MG63 (cell line): ENCODE data around the gene SCN10A. TPM values are rescaled to one million over a fixed set of nuclear protein-coding genes. Genes with fewer than 3 reads are reported as not detected.

Source experiments
- DNase-seq: peaks from one replicate; pipeline ENCODE4 v3.0.0-alpha.2; 2020
- H3K27me3 ChIP-seq: fragments of 250-450 bp; sonication (Bioruptor Pico); 2 replicates; pipeline ENCODE4 v1.5.1; 2020; ENCODE audit warnings: mild to moderate bottlenecking, moderate library complexity
- H3K36me3 ChIP-seq: fragments of 250-450 bp; sonication (Bioruptor Pico); 2 replicates; pipeline ENCODE4 v1.5.1; 2020; ENCODE audit warnings: mild to moderate bottlenecking, moderate library complexity
- H3K4me3 ChIP-seq: fragments of 250-450 bp; sonication (Bioruptor Pico); 2 replicates; pipeline ENCODE4 v1.5.1; 2020; ENCODE audit warnings: mild to moderate bottlenecking, moderate library complexity
- H3K9me3 ChIP-seq: fragments of 250-450 bp; sonication (Bioruptor Pico); 2 replicates; pipeline ENCODE4 v1.5.1; 2020; ENCODE audit warnings: mild to moderate bottlenecking, moderate library complexity
- total RNA-seq: library from RNA; depleted of rRNA; stranded (reverse); fragments of >200 nt; shearing (Covaris generic); gene quantifications from 2 replicates; pipeline ENCODE4 v1.2.3, GENCODE V29; 2014; ENCODE audit warnings: low replicate concordance

Gene SCN10A
- total RNA-seq, 1 experiment from 2014 or later = not detected

DNA sequence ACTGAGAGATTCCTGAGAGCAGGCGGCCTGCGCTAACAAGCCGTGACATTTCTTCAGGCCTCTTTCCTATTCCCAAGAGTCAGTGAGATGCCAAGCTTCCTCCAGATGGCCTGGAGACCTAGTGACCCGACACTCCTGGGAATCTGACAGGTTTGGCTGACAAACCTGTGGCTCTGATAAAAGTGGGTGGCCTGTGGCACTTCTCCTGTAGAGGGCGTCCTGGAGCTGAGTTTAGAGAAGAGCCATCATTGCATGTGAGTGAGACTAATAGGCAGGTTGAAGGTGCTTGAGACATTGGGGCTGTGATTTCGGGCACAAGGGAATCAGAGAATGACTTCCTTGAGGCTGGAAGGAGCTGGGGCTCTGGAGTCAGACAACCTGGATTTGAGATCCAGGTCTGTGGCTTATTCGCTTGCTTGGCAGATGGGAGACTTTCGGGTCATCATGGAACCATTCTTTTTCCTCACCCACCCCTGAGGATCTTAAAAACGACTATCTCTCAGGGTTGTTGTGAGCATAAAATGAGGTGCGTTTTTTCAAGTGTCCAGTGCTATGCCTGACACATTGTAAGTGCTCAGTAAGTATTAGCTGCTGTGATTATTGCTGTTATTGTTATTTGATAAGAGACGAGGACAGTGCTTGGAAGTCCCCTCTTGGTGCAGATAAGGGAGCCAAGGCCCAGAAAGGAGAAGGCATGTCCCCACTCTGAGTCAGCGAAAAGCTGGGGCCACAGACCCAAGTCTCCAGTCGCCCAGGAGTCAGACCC, 77.2 kb downstream of the SCN10A start:
- peak; percentile 9 for DNase-seq
- Histone ChIP-seq H3K4me3 (no peak overlapping the region), H3K9me3 (no peaks in the 10 kb centered on the region), H3K27me3 (no peaks in the 10 kb centered on the region), H3K36me3 (no peaks in the 10 kb centered on the region)

DNA sequence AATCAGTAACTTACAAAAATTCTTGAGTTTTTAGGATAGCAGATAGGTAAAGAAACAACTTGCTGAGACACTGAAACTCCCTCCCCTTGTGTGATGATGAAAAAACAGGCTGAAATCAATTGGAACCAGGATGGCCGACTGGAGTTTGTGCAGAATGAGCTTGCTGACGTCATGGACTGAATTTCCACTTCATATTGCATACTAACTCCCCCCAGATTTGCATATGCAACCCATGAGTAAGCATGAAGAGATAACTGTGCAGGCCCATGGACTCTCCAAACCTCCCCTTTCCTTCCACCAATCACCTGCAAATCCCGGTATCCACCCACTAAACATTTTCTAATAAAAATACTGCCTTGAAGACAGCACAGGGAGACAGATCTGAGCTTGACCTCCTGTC, 84.5 kb downstream of the SCN10A start:
- no peak for DNase-seq
- Histone ChIP-seq H3K4me3 (no peak overlapping the region), H3K27me3 (no peaks in the 10 kb centered on the region), H3K9me3 (no peaks in the 10 kb centered on the region), H3K36me3 (no peaks in the 10 kb centered on the region)

DNA sequence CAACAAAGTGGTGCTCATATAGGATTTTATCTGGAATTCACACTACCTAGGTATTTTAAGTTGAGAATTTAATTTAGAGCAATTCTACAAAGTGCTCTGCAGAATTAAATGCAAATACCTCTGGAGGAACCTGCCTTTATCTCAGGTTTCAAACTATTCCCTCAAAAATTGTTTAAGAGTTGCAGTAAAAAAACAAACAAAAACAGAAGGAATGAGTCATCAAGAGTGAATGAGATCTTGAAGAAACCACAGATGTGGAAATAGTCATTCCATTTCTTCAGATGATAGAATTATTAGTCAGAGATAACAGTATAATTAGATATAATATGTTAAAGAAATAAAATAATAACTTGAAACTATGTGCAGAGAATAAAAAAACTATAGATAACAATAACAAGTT, 85.7 kb downstream of the SCN10A start:
- Histone ChIP-seq H3K9me3 (no peaks in the 10 kb centered on the region), H3K36me3 (no peaks in the 10 kb centered on the region), H3K27me3 (no peaks in the 10 kb centered on the region), H3K4me3 (no peak overlapping the region)
- DNase-seq = no peak

DNA sequence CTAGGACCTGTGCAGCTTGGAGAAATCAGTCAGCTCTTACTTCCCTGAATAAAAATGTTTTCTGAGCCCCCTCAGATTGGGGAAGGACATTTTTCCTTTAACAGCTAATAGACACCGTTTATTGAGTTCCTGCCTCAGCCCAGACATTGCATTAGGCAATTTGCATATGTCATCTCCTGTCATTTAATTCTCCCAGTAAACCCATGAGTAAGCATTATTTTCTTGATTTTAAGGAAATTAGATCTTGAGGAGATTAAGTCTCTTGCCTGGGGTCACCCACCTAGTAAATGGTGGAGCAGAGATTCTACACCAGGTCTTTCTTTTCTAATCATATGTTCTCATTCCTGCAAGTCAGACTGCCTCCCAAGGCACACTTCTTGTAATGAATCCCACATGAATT, 88.0 kb downstream of the SCN10A start:
- Histone ChIP-seq H3K9me3 (no peaks in the 10 kb centered on the region), H3K4me3 (no peak overlapping the region), H3K36me3 (no peaks in the 10 kb centered on the region), H3K27me3 (no peaks in the 10 kb centered on the region)
- DNase-seq = no peak

DNA sequence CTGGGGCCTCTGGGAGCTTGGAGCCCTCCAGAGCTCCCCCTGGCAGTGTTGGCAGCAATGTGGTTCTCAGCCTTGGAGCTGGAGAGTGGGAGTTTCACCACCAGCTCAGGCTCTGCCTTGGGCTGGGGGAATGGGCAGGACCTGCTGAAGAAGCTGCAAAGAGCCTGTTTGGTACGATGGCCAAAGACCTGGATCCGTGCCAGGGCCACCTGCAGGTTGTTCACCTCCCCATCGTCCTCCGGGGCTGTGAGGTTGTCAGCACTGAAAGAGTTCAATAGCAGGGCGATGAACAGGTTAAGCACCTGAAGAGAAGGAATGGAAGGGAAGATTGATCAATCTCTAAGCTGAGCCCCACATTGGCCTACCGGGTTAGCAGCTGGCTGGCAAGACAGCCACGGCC, 89.3 kb downstream of the SCN10A start:
- Histone ChIP-seq H3K36me3 (no peaks in the 10 kb centered on the region), H3K27me3 (no peaks in the 10 kb centered on the region), H3K9me3 (no peaks in the 10 kb centered on the region), H3K4me3 (no peak overlapping the region)
- DNase-seq = no peak

DNA sequence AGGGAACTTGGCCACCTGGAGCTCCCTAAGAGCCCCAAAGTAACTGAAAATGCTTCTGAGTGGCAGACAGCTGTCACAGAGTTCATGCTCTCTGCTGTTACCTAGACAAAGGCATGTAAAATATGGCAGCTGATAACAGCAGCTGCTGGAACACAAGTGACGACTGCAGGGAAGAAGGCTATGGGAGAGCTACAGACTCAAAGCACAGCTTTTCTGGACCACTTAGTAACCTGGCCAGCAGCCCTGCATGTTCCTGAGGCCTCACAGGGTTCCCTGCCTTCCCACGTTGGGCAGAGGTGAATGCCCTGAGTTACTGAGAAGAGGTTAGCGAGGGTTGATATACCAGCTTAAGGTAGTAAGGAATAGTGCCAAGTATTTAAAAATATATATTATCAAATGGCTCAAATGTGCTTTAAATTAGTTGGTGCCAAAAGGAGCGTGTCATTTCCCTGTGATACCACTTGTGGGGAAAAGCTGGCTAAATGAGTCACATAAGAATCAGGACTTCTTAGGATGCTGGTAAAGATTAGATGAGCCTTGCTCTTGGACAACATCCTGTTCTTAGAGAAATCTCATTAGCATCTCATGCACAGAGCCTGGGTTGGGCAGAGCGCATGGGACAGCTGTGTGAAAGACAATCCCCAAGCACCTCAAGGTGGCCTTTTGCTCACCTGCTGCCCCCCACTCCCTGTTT, 90.1 kb downstream of the SCN10A start:
- H3K27me3 ChIP-seq = no peaks in the 10 kb centered on the region
- H3K36me3 ChIP-seq = no peaks in the 10 kb centered on the region
- DNase-seq = no peak

DNA sequence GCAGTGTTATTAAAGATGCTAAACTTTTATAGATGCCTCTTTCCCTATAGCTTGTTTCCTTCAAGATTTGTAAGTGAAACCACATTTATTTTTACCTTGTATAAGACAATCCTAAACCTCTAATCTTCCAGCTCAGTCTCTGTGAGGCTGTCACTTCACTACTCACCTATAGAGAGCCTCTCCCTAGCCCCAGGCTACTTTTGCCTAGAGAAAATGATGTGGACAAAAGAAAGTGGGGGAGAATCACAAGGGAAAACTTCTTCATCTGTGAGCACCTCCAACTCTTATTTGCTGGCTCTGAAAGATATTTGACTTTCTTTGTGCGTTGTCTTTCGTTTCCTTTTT, 91.7 kb downstream of the SCN10A start:
- H3K9me3 ChIP-seq = no peaks in the 10 kb centered on the region
- no peak for DNase-seq
- no peaks in the 10 kb centered on the region for H3K36me3 ChIP-seq
- H3K4me3 ChIP-seq = no peak overlapping the region
- no peaks in the 10 kb centered on the region for H3K27me3 ChIP-seq

More for the DNA sequence above, 90.1 kb downstream of the SCN10A start:
- no peaks in the 10 kb centered on the region for H3K9me3 ChIP-seq
- H3K4me3 ChIP-seq = no peak overlapping the region

DNA sequence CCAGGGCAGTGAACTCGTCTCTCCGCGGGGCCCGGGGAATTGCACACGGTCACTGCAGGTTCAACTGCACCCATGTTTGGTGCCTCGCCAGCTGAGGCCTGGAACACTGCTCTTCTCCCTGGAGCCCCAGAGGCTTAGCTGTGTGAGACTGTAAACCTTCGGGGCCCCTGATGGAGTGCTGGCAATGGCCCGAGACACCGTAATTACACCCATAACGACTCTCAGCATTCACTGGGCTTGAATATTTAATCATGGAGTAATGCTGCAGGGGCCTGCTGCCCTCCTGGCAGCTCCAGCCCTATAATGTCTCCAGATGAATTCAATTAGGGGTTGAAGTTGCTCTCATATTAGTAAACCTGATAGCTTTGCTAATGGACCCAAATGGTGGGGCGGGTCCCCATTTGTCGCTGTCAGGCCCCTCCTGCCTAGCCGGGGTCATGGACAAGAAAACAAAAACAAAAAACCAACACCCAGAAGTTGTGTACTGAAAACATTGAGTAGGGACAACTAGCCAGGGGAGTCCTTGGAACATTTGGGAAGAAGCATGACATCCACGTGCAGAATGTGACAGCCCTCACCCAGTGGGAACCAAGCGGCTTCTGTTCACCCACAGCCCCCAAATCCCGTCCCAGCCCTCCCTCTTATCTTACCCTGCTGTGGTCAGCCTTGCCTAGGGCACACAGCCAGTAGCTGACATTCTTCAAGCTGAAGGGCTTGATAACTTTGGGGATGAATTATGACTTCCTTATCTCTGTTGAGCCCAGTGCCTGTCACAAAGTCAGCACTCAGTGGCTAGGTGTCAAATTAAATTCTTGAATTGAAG, 92.2 kb downstream of the SCN10A start:
- no peaks in the 10 kb centered on the region for H3K36me3 ChIP-seq
- H3K27me3 ChIP-seq = no peaks in the 10 kb centered on the region
- H3K9me3 ChIP-seq = no peaks in the 10 kb centered on the region
- no peak for DNase-seq
- no peak overlapping the region for H3K4me3 ChIP-seq

DNA sequence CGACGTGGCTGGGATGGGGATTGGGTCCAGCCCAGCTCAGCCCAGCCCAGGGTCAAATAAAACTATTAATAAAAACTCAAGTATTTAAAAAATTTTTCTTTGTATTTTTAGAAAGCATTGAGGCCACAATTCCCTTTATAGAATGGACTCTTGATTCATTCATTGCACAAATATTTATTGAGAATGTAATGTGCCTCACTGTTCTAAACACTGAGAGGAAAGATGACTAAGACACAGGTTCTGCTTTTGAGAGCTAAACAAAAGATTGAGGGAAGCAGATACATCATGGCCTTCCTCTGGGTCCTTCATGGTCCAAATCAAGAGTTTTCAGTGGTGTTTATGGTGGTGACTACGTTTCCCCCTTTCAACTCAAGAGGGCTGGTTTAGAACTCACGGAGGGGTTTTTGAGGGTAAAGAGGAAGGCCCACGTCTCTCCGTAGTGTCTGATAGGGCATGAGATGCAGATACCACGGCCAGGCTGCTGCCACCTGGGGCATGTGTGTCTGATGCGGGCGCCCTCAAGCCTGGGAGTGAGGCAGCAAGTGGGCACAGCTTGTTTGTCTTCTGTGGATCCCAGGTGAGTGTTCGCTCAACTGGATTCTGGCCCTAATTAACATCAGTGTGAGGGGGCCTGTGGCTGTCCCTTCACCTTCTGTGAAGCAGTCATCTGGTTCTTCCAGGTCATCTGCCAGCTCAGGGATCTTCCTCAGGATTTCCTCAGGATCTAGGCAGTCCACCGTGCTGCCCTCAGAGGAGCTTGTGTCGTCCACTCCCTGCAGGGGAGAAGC, 93.0 kb downstream of the SCN10A start:
- no peaks in the 10 kb centered on the region for H3K9me3 ChIP-seq

DNA sequence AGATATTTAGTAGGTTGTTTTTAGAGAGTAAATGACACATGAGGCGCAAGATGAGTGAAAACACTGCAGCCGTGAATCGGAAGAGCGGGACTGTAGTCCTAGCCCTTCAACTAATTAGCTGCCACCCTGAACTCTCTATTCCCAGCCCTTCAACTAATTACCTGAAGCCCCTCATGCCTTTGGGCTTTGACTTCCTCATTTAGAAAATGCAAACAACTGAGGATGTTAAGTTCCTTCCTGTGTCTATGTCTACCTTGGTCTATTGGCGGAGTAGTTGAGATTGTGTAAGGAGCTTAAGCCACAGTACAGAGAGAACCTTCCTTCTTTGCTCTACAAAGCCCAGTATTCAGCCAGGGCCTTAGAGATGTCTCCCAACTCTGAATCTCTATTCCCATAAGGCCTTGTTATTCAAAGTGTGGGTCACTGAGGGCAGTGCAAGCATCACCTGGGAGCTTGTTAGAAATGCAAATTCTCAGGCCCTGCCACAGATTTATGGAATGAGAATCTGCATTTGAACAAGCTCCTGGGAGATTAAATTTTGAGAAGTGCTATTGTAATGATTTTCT, 94.7 kb downstream of the SCN10A start:
- Histone ChIP-seq H3K36me3 (no peaks in the 10 kb centered on the region), H3K4me3 (no peak overlapping the region), H3K27me3 (no peaks in the 10 kb centered on the region), H3K9me3 (no peaks in the 10 kb centered on the region)
- no peak for DNase-seq

More for the DNA sequence above, 93.0 kb downstream of the SCN10A start:
- DNase-seq = no peak
- no peaks in the 10 kb centered on the region for H3K36me3 ChIP-seq
- H3K4me3 ChIP-seq = no peak overlapping the region
- no peaks in the 10 kb centered on the region for H3K27me3 ChIP-seq

DNA sequence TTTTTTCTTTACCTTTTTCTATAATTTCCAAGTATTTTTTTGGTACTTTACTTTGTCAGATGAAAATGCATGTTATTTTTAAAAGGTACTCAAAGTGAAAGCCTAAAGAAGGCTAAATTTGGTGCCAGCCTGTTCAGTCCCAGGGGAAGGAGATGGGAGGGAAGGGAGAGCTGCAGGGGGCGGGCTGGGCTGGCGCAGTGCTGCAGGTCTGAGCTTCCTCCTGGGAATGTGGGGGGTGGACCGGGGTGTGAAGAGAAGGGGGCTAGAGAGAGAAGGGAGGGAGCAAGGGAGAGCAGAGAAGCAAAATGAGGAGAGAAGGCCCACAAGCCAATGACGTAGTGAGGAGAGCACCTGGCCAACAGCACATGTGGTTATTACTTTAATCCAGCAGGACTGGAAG, 95.6 kb downstream of the SCN10A start:
- no peak for DNase-seq
- no peak overlapping the region for H3K4me3 ChIP-seq

DNA sequence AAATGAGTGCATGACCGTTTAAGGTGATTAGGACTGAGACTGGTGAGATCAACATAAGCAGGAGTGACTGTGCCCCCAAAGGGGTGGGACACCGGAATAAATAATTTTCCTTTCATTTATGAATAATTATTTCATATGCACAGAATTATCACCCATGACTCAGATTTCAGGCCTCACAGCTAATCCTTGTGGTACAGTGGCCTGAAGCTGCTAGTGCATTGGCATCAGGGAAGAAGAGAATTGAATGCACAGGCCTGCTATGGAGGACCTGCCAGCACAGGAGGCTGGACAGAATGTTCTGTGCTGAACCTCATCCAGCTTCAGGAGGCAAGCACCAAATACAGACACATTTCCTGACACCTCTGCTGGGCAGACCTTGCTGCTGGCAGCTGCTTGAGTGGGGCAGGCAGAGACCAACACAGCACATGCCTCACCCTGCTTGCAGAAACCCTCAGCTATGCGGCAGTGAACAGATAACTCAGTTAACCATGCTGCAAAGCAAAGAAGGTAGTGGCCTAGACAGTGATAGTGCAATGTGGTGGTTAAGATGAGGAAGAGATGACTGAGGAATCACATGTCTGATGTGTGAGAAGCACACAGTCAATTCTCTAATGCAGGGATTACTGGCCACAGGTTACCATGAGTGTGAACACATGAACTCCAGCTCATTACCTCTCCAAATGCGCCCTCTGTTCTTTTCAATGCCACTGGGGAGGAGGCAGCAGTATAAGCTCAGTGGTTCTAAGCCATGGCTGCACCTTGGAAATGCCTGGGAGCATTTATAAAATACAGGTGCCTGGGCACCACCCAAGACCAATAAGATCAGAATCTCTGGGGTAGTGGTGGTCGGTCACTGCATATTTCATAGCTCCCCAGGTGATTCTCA, 98.4 kb downstream of the SCN10A start:
- no peak overlapping the region for H3K4me3 ChIP-seq
- no peaks in the 10 kb centered on the region for H3K36me3 ChIP-seq
- DNase-seq = no peak
- H3K27me3 ChIP-seq = no peaks in the 10 kb centered on the region
- H3K9me3 ChIP-seq = no peaks in the 10 kb centered on the region

More for the DNA sequence above, 95.6 kb downstream of the SCN10A start:
- H3K27me3 ChIP-seq = no peaks in the 10 kb centered on the region
- H3K9me3 ChIP-seq = no peaks in the 10 kb centered on the region
- H3K36me3 ChIP-seq = no peaks in the 10 kb centered on the region

DNA sequence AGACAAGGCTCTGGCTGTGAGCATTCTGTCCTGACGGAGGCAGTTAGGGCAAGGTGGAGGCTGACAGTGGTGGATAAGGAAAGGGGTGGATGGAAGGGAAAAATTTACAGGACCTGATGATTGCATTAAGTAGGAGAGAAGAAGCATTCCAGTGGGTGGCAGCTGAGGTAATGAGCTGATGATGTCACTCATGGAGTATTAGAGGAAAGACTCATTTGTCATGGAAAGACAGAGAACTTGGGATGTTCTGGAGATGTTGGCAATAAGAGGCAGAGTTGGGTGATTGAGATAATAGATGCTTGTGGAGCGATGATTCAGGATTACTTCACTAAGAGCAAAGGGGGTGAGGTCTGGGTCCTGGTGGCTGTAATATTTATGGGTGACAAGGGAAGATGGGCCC, 102.9 kb downstream of the SCN10A start:
- no peaks in the 10 kb centered on the region; the same call in 1 of the 2 replicates for H3K27me3 ChIP-seq
- no peaks in the 10 kb centered on the region for H3K36me3 ChIP-seq
- H3K4me3 ChIP-seq = no peak overlapping the region
- H3K9me3 ChIP-seq = no peaks in the 10 kb centered on the region
- DNase-seq = no peak

DNA sequence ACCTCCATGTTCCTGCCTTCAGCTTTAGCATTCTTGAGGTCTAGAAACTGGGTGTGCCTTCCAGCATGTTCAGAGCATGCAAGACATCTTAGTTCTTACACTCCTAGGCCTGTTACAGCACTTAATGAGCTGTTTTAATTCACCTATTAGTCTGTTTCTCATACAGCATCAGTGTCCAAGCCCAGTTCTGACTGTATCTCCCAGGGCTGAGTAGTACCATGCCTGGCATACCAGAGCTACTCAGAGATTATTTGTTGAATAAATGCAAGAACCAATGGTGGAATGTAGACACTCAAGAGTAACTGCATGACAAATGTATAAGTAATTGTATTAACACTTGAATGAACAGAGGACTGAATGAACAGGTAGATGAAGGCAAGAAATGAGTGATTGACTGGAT, 104.7 kb downstream of the SCN10A start:
- no peaks in the 10 kb centered on the region for H3K9me3 ChIP-seq
- H3K36me3 ChIP-seq = no peaks in the 10 kb centered on the region
- DNase-seq = no peak

DNA sequence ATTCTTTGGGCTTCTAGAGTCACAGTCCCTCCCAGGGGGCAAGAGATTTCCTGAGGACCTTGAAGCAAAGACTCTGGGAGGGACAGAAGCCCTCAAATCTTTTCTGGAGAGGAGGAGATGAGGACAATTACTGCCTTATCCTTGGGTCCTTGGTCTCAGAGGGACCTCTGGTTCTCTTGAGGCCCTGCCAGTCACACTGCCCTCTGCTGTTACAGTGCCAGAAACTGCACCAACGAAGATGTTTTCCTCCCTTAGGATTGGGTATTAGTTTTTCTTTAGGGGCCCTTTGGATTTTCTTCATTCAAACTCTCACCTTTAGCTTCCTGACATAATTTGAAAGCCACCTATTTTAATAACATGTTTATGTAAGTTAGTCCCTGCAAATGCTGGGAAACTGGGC, 108.3 kb downstream of the SCN10A start:
- no peak overlapping the region for H3K4me3 ChIP-seq
- no peaks in the 10 kb centered on the region for H3K36me3 ChIP-seq
- DNase-seq = no peak
- no peaks in the 10 kb centered on the region; the same call in 1 of the 2 replicates for H3K27me3 ChIP-seq
- no peaks in the 10 kb centered on the region for H3K9me3 ChIP-seq

More for the DNA sequence above, 104.7 kb downstream of the SCN10A start:
- Histone ChIP-seq H3K27me3 (no peaks in the 10 kb centered on the region; the same call in 1 of the 2 replicates), H3K4me3 (no peak overlapping the region)
